Activated T-cell treated with anti-CD3 and anti-CD28 coated beads, Interleukin-2, amount 50 U/mL, for 72 hours (primary cell): ENCODE measurements around the gene NPPA. TPM values are rescaled to one million over a fixed set of nuclear protein-coding genes. Genes with fewer than 3 reads are reported as not detected.
"Not testable (repeated sequence)": the region's sequence is repeated elsewhere in the genome, so short reads cannot be mapped to it uniquely, and the experiment has no call there.

Source experiments
- ATAC-seq, 2 donors: fragments of 150-1000 bp; cut with Tn5 transposase; replicated peaks in 1 of 2; 2 replicates each; pipeline ENCODE4 v1.10.0; 2021; ENCODE audit warnings: moderate library complexity in 2 of 2, mild to moderate bottlenecking in 1 of 2
- DNase-seq, 2 donors: peaks; one replicate each; pipeline ENCODE4 v3.0.0; 2021 to 2022; ENCODE audit warnings: mixed read lengths in 1 of 2
- H3K27ac Mint-ChIP-seq: one replicate; pipeline ENCODE4 v1.8.0; 2022; ENCODE audit warnings: mild to moderate bottlenecking, moderate library complexity, mixed read lengths
- H3K27me3 Mint-ChIP-seq: one replicate; pipeline ENCODE4 v1.8.0; 2022; ENCODE audit warnings: low read depth, mixed read lengths
- H3K36me3 Mint-ChIP-seq, 2 donors: one replicate each; pipeline ENCODE4 v1.8.0; 2022; ENCODE audit warnings: mixed read lengths in 2 of 2, mild to moderate bottlenecking in 1 of 2; ENCODE audit not compliant: insufficient read depth in 2 of 2
- H3K4me1 Mint-ChIP-seq: one replicate; pipeline ENCODE4 v1.8.0; 2022; ENCODE audit warnings: low read depth, mixed read lengths
- H3K4me3 Mint-ChIP-seq, 2 donors: one replicate each; pipeline ENCODE4 v1.8.0; 2022; ENCODE audit warnings: mild to moderate bottlenecking in 2 of 2, mixed read lengths in 2 of 2, moderate library complexity in 2 of 2
- H3K9me3 Mint-ChIP-seq, 2 donors: one replicate each; pipeline ENCODE4 v1.8.0; 2022; ENCODE audit warnings: mixed read lengths in 2 of 2
- total RNA-seq, 2 donors: library from RNA; stranded (reverse); gene quantifications; one replicate each; pipeline ENCODE4 v1.2.3, GENCODE V29; 2022

The NPPA gene
- not detected for total RNA-seq

GRCh38 chr1:11847667-11848372 is at the start of gene NPPA:
TSS of gene NPPA (minus strand) at chr1:11847783. CDS start at chr1:11847684, 99 bp downstream.
- H3K36me3 Mint-ChIP-seq: no peaks in the 10 kb centered on the region
- H3K9me3 Mint-ChIP-seq: no peaks in the 10 kb centered on the region
- H3K27ac Mint-ChIP-seq: no peak within 1 kb of the TSS
- no peak within 1 kb of the TSS for H3K4me3 Mint-ChIP-seq
- ATAC-seq: no peak
- H3K4me1 Mint-ChIP-seq: no peaks in the 10 kb centered on the region
- DNase-seq: no peak
- peaks cover 7% of the 10 kb centered on the region for H3K27me3 Mint-ChIP-seq

GRCh38 chr1:11894501-11894900 is 46.9 kb upstream of the NPPA start:
- ATAC-seq, H3K9me3 Mint-ChIP-seq, H3K27ac Mint-ChIP-seq, DNase-seq, H3K4me3 Mint-ChIP-seq, H3K4me1 Mint-ChIP-seq, H3K36me3 Mint-ChIP-seq: not testable (repeated sequence)
- H3K27me3 Mint-ChIP-seq: peaks cover 33% of the 10 kb centered on the region

DNA sequence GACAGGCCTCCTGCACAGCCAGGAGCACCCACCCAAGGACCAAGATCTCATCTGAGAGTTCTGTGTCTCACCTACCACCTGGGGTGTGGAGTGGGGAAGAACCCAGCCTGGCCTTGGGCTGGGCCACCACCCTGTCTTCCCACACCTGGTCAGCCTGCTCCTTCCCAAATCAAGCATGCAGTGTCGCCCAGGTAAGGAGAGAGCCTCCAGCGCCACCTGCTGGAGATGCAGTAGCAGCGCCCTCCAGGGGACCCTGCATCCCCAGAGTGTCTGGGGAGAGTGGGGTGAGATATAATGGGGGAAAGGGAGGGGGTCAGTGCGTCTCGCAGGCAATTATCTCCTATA is 46.3 kb upstream of the NPPA start:
- no peaks in the 10 kb centered on the region for H3K4me1 Mint-ChIP-seq
- peaks cover 27% of the 10 kb centered on the region for H3K27me3 Mint-ChIP-seq
- H3K9me3 Mint-ChIP-seq: no peaks in the 10 kb centered on the region
- DNase-seq (peak; percentile 71 to 77), ATAC-seq (peak; percentile 84 to 87)
- H3K4me3 Mint-ChIP-seq: no peak overlapping the region
- H3K36me3 Mint-ChIP-seq: no peaks in the 10 kb centered on the region
- no peak overlapping the region for H3K27ac Mint-ChIP-seq

DNA sequence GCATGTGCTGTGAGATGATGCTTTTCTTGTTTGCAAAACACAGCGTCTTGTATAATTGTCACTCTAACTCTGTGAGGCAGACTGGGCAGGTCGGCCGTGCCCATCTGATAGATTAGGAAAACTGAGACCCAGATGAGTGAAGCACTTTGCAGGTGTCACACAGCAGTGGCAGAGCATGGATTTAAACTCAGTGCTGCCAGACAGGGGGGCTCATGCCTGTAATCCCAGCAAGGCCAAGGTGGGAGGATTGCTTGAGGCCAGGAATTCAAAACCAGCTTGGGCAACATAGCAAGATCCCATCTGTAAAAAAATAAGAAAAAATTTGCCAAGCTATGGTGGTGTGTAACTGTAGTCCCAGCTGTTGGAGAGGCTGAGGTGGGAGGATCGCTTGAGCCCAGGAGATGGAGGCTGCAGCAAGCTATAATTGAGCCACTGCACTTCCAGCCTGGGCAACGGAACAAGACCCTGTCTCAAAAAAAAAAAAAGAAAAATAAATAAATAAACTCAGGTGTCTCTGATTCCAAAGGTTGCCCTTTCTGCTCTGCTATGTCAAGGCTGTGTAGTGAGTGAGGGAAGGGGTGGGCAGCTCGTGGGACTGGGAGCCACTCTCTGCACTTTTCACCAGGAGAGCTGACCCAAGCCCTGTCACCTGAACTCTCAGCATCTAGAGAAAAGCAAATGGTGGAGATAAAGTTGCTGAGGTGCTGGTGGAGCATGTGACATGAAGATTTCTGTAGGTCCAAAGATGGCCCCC is 44.0 kb upstream of the NPPA start:
- no peak overlapping the region for H3K27ac Mint-ChIP-seq
- ATAC-seq: no peak
- no peak overlapping the region for H3K4me3 Mint-ChIP-seq
- H3K27me3 Mint-ChIP-seq: peaks cover 17% of the 10 kb centered on the region
- no peak for DNase-seq
- no peaks in the 10 kb centered on the region for H3K4me1 Mint-ChIP-seq
- H3K9me3 Mint-ChIP-seq: no peaks in the 10 kb centered on the region
- no peaks in the 10 kb centered on the region for H3K36me3 Mint-ChIP-seq

GRCh38 chr1:11888877-11889208 is 41.3 kb upstream of the NPPA start:
- no peak for ATAC-seq
- DNase-seq: no peak
- H3K36me3 Mint-ChIP-seq: no peaks in the 10 kb centered on the region
- H3K27me3 Mint-ChIP-seq: peaks cover 2% of the 10 kb centered on the region
- no peak overlapping the region for H3K27ac Mint-ChIP-seq
- no peaks in the 10 kb centered on the region for H3K4me1 Mint-ChIP-seq
- H3K9me3 Mint-ChIP-seq: no peaks in the 10 kb centered on the region
- no peak overlapping the region for H3K4me3 Mint-ChIP-seq

DNA sequence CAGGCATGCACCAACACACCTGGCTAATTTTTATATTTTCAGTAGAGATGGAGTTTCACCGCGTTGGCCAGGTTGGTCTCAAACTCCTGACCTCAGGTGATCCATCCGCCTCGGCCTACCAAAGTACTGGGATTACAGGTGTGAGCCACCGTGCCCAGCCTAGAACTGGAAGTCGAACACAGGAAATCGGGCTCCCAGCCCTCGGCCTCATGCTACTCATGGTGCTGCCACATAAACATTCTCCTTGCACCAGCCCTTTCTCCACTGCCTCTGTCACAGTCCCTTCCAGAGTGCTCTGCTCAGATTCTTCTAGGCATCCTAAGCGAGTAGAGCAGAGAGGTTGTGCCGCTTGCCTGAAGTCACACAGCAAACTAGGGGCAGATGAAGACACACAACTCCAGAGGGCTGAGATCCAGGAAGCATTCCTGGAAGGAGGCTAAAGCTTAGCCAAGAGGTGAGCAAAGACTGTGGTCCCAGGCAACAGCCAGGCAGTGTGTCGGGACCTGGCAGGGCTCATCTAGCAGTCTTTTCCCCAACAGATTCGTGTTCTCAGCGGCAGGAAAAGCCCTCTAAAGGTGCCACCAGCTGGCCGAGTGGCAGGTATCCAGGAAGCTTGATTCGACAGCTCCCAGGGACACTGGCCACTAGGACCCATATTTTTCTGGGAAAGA is 40.8 kb upstream of the NPPA start:
- H3K36me3 Mint-ChIP-seq: no peaks in the 10 kb centered on the region
- H3K27me3 Mint-ChIP-seq: no peaks in the 10 kb centered on the region
- no peak for ATAC-seq
- no peak overlapping the region for H3K27ac Mint-ChIP-seq
- no peak overlapping the region for H3K4me3 Mint-ChIP-seq
- no peaks in the 10 kb centered on the region for H3K4me1 Mint-ChIP-seq
- no peaks in the 10 kb centered on the region for H3K9me3 Mint-ChIP-seq
- no peak for DNase-seq

DNA sequence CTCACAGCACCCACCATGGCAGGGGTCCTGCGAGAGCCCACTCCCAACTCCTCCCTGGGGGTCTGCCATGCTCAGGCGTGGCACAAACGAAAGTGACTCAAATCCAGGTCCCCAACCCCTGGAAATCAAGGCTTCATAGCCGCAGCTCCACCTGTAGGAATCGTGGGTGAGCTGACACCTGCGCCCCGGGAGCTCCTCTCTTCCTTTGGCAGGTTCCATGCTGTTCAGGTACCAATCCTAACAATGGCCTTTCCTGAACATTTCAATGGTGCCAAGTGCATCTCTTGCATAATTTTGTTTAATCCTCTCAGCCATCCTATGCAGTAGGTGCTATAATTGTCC is 40.1 kb upstream of the NPPA start:
- Mint-ChIP-seq H3K36me3 (no peaks in the 10 kb centered on the region), H3K9me3 (no peaks in the 10 kb centered on the region), H3K4me3 (no peak overlapping the region), H3K27me3 (no peaks in the 10 kb centered on the region), H3K4me1 (no peaks in the 10 kb centered on the region), H3K27ac (no peak overlapping the region)
- DNase-seq (no peak), ATAC-seq (no peak)

- H3K4me3 Mint-ChIP-seq: no peak overlapping the region
- DNase-seq: no peak
- H3K27ac Mint-ChIP-seq: no peak overlapping the region
- no peaks in the 10 kb centered on the region for H3K9me3 Mint-ChIP-seq
- no peaks in the 10 kb centered on the region for H3K36me3 Mint-ChIP-seq
- H3K27me3 Mint-ChIP-seq: peaks cover under 1% of the 10 kb centered on the region
- no peak for ATAC-seq
- H3K4me1 Mint-ChIP-seq: no peaks in the 10 kb centered on the region
Observed at GRCh38 chr1:11886986-11887665, 39.5 kb upstream of the NPPA start.

DNA sequence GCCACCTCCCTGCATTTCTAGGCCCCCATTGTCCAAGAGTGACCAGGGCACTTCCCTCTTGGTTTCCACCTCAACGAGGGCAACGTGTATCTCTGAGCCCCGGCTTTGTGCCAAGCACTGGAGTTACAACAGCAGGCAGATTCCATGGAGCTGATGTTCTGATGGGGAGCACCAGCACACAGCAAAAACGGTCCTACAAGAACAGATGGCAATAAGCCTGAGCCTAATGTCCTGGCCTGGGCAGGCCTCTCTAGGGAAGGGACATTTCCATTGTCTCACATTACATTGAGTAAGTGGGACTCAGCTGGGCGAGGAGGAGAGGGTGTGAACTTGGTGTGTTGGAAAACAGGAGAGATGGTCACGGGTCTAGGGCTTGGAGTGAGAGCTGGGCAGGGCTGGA is 38.3 kb upstream of the NPPA start:
- peaks cover 9% of the 10 kb centered on the region for H3K27me3 Mint-ChIP-seq
- DNase-seq (no peak), ATAC-seq (no peak)
- H3K9me3 Mint-ChIP-seq: no peaks in the 10 kb centered on the region
- no peaks in the 10 kb centered on the region for H3K36me3 Mint-ChIP-seq
- H3K4me1 Mint-ChIP-seq: no peaks in the 10 kb centered on the region
- H3K4me3 Mint-ChIP-seq: no peak overlapping the region
- H3K27ac Mint-ChIP-seq: no peak overlapping the region

GRCh38 chr1:11882814-11883538 is 35.4 kb upstream of the NPPA start:
- ATAC-seq (no peak), DNase-seq (no peak)
- Mint-ChIP-seq H3K27me3 (peaks cover 9% of the 10 kb centered on the region), H3K4me3 (no peak overlapping the region), H3K4me1 (no peaks in the 10 kb centered on the region), H3K27ac (no peak overlapping the region), H3K9me3 (no peaks in the 10 kb centered on the region), H3K36me3 (no peaks in the 10 kb centered on the region)

GRCh38 chr1:11881749-11882441 is 34.3 kb upstream of the NPPA start:
- DNase-seq (no peak), ATAC-seq (no peak)
- Mint-ChIP-seq H3K36me3 (no peaks in the 10 kb centered on the region), H3K4me3 (no peak overlapping the region), H3K27me3 (peaks cover 9% of the 10 kb centered on the region), H3K27ac (no peak overlapping the region), H3K9me3 (no peaks in the 10 kb centered on the region), H3K4me1 (no peaks in the 10 kb centered on the region)

DNA sequence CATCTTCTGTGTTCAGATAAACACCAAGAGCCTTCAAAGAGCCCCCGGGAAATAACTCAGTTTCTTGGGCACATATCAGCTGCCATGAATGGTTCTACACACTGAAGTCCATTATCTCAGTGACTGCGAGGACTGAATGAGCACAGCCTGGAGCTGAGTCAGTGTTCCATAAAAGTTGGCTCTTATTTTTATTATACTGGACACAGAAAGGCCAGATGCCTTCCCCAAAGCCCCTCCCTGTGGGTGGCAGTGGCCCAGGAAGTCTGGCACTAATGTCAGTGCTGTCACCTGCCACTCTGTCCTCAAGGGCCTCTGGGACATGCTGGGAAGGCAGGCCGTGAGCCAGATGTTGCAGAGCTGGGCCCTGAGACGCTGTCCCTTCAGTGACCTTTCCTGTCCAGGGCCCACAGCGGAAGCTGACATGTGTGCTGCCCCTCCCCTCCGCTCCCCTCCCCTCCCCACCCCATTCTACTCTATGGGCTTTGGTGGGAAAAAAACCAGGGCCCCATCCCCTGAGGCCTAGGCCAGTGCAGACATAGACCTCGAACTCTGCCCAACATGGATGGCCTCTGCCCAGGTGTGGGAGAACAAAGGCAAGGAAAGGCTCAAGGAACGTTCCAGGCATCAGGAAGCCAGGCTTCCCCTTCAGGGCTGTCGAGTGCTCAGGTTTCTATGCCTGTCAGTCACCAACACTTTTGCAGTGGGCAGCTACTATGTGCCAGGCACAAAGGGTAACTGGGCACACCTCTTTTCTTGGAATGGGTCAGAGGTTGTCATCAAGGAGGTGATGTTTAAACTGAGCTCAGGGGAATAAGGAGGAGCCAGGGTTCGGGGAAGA is 33.5 kb upstream of the NPPA start:
- ATAC-seq (no peak), DNase-seq (no peak)
- Mint-ChIP-seq H3K9me3 (no peaks in the 10 kb centered on the region), H3K36me3 (no peaks in the 10 kb centered on the region), H3K4me3 (no peak overlapping the region), H3K27ac (no peak overlapping the region), H3K4me1 (no peaks in the 10 kb centered on the region), H3K27me3 (peaks cover 15% of the 10 kb centered on the region)
